GM18861 (cell line): Measurements from ENCODE around the gene INTS13.
"Not testable (repeated sequence)": the region's sequence is repeated elsewhere in the genome, so short reads cannot be mapped to it uniquely, and the experiment has no call there.

ENCODE experiments used
- ATAC-seq: cut with Tn5 transposase; IDR thresholded peaks from one replicate; pipeline ENCODE4 v1.9.1; 2021; ENCODE audit not compliant: unreplicated experiment

Gene INTS13

GRCh38 chr12:26870491-26871419, 67.0 kb downstream of the INTS13 start:
- ATAC-seq: no peak

- no peak for ATAC-seq
Observed at GRCh38 chr12:26869908-26870459, 67.8 kb downstream of the INTS13 start.

GRCh38 chr12:26869104-26869494, 68.7 kb downstream of the INTS13 start:
- no peak for ATAC-seq

- no peak for ATAC-seq
Observed at GRCh38 chr12:26868447-26869103, 69.2 kb downstream of the INTS13 start.

- peak; percentile 75 for ATAC-seq
Observed at GRCh38 chr12:26867080-26867479, 70.7 kb downstream of the INTS13 start.

- no peak for ATAC-seq
Observed at GRCh38 chr12:26863515-26863914, 74.3 kb downstream of the INTS13 start.

GRCh38 chr12:26862787-26863186, 75.0 kb downstream of the INTS13 start:
- ATAC-seq: not testable (repeated sequence)

GRCh38 chr12:26861690-26862089, 76.1 kb downstream of the INTS13 start:
- no peak for ATAC-seq

GRCh38 chr12:26857465-26858176, 80.2 kb downstream of the INTS13 start:
- ATAC-seq: no peak

GRCh38 chr12:26855337-26855736, 82.4 kb downstream of the INTS13 start:
- no peak for ATAC-seq
